Measurements from ENCODE around the gene ZFP91. TPM values are rescaled to one million over a fixed set of nuclear protein-coding genes. Genes with fewer than 3 reads are reported as not detected.

ZFP91 gene
- total RNA-seq, 2 experiments from 2014 or later = 34.9 to 36.1 TPM

DNA sequence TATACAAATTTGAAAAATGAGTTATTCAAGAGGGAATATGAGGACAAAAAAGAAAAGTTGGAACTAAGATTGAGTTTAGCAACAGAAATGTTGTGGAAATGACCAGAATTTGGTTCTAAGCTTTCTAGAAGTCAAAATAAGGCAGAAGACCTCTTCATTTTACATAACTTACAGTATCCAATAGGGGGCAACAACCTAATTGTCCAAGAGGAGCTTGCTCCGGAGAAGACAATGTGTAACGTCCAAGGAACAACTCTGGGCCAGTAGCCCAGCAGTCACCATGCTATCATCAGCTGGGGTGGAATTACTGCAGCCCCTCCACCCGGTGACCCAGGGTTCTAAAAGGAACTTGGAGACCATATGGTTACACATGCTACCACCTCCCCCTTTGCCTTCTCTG lies 57.7 kb downstream of the ZFP91 start:
- Mint-ChIP-seq H3K27ac (no peak overlapping the region), H3K9me3 (no peaks in the 10 kb centered on the region), H3K4me3 (no peak overlapping the region), H3K36me3 (no peaks in the 10 kb centered on the region), H3K27me3 (no peaks in the 10 kb centered on the region), H3K4me1 (ENCODE audit: low read depth) (peaks cover 18% of the 10 kb centered on the region)
- ChIA-PET POLR2A (no interaction called here), CTCF (interaction anchor here (0.6 to 1.7 kb wide), 4 partner anchors 9 to 499 kb away, joined by 3 to 4 read pairs (median 3); no protein-coding TSS in a partner anchor)
- DNase-seq = no peak
- intact Hi-C loops (cut with micrococcal nuclease) = no loop called here

DNA sequence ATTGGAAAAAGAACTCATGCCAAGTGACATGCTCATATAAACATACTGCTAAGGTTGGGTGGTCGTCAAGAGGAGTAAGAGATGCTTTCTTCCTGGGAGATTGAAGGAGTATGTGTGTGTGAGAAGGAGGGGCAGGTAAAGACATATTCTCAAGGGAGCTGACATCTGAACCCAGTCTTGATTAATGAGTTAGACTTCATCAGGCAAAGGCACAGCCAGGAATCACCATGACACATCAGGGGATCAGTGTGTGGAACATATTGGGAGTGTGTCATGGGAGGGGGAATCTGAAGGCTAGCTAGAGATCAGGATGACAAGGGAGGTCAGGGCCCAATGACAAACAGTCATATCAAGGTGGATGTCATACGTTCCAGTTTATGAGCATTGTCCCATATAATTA lies 58.5 kb downstream of the ZFP91 start:
- no peaks in the 10 kb centered on the region for H3K27me3 Mint-ChIP-seq
- DNase-seq = no peak
- H3K4me1 Mint-ChIP-seq (ENCODE audit: low read depth) = peaks cover 18% of the 10 kb centered on the region
- no peaks in the 10 kb centered on the region for H3K9me3 Mint-ChIP-seq
- no peak overlapping the region for H3K4me3 Mint-ChIP-seq
- CTCF ChIA-PET = interaction anchor here (1.0 to 1.7 kb wide), 4 partner anchors 8 to 498 kb away, joined by 3 to 4 read pairs (median 3); no protein-coding TSS in a partner anchor
- POLR2A ChIA-PET = no interaction called here
- H3K36me3 Mint-ChIP-seq = no peaks in the 10 kb centered on the region
- no peak overlapping the region for H3K27ac Mint-ChIP-seq
- intact Hi-C loops (cut with micrococcal nuclease) = no loop called here

DNA sequence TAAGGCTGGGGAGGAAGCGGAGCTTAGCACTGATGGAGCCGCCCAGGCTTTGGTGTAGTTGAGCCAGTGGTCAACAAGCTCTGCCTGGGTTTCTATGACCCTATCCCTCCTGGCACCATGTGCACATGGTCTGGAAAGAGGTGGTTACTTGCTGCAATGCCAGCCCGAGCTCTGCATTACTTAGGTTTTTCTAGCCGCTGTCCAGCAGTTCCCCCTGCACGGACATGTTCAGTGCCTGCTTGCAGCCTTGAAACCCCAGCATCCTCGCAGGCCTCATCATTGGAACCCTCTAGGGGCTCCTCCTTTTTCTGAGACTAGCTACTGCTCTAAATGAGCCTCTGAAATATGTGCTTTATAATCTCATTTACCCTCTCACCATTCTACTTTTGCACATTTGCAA lies 60.2 kb downstream of the ZFP91 start:
- H3K9me3 Mint-ChIP-seq = no peaks in the 10 kb centered on the region
- no peak for DNase-seq
- no peaks in the 10 kb centered on the region for H3K27me3 Mint-ChIP-seq
- H3K36me3 Mint-ChIP-seq = no peaks in the 10 kb centered on the region
- peaks cover 18% of the 10 kb centered on the region for H3K4me1 Mint-ChIP-seq (ENCODE audit: low read depth)
- H3K4me3 Mint-ChIP-seq = no peak overlapping the region
- H3K27ac Mint-ChIP-seq = no peak overlapping the region
- ChIA-PET CTCF (interaction anchor here (1.2 to 1.8 kb wide), 3 partner anchors 9 to 16 kb away, joined by 4 to 8 read pairs (median 6); no protein-coding TSS in a partner anchor), POLR2A (no interaction called here)
- intact Hi-C loops (cut with micrococcal nuclease) = no loop called here

DNA sequence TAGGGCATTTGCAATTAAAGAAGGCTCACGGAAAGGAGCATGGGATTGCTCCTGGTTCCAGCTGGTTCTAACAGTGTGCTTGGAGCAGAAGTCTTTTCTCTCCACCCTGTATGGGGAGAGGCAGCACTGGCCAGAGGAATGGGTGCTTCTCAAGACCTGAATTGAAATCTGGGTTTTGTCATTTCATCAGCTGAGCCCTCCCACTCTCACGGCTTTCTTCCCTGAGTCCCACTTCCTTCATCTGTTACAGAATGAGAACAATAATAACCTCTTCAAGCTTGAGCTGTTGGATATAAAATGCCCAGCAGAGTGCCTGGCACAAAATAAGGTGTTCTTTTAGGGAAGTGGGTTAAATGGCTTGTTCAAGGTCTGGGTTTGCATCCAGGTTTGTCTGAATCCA lies 60.8 kb downstream of the ZFP91 start:
- ChIA-PET CTCF (interaction anchor here (1.2 to 1.8 kb wide), 3 partner anchors 10 to 15 kb away, joined by 4 to 8 read pairs (median 6); no protein-coding TSS in a partner anchor), POLR2A (no interaction called here)
- H3K4me1 Mint-ChIP-seq (ENCODE audit: low read depth) = peaks cover 18% of the 10 kb centered on the region
- no peak for DNase-seq
- intact Hi-C loops (cut with micrococcal nuclease) = no loop called here
- H3K36me3 Mint-ChIP-seq = no peaks in the 10 kb centered on the region
- no peak overlapping the region for H3K4me3 Mint-ChIP-seq
- no peak overlapping the region for H3K27ac Mint-ChIP-seq
- no peaks in the 10 kb centered on the region for H3K9me3 Mint-ChIP-seq
- H3K27me3 Mint-ChIP-seq = no peaks in the 10 kb centered on the region

DNA sequence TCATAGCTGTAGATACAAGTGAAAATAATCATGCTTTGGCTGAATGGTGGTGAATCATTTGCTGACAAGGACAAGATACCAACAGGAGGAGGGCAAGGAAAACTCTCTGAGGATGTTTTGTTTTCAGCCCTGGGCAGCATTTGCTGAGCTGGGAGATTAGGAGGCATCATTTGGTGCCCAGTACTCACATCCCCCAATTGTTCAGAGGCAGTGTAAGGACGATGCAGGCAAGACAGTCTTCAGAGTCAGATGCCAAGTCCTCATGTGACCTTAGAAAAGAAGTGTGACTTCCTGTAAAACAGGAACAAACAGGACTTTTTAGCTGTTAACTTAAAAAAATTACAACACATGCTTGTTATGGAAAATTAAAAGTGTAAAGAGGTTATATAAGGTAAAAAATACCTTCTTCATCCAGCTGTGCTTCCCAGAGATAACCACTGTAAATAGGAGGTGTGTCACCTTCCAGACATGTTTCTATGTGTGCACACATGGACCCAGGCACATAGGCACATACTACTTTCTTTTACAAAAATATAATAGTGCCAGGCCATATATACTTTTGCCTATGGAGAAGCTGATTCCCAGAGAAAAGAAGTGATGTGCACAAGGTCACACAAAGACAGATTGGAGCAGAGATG lies 61.6 kb downstream of the ZFP91 start:
- intact Hi-C loops (cut with micrococcal nuclease) = no loop called here
- H3K27me3 Mint-ChIP-seq = no peaks in the 10 kb centered on the region
- H3K9me3 Mint-ChIP-seq = peaks cover 1% of the 10 kb centered on the region
- ChIA-PET POLR2A (no interaction called here), CTCF (interaction anchor here (0.8 to 1.8 kb wide), 5 partner anchors 10 to 72 kb away, joined by 3 to 8 read pairs (median 4); no protein-coding TSS in a partner anchor)
- no peak for DNase-seq
- H3K4me1 Mint-ChIP-seq (ENCODE audit: low read depth) = peaks cover 18% of the 10 kb centered on the region
- no peak overlapping the region for H3K4me3 Mint-ChIP-seq
- no peak overlapping the region for H3K27ac Mint-ChIP-seq
- no peaks in the 10 kb centered on the region for H3K36me3 Mint-ChIP-seq

DNA sequence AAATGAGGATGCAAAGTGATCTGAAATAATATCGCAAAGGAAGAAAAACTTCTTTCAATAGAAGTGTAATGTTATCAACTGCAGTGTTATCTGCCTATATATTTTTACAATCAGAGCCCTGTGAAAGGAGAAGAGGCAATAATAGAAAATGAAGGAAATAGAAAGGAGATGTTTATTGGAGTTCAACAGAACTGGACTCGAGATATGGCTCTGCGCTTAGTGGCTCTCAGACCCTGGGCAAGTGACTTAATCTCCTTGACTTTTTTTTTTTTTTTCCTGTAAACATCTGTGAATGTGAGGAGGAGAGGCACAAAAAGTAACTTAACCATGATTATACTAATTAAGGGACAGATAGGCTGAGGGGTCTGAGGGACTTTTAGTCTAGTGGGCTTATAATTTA lies 62.5 kb downstream of the ZFP91 start:
- POLR2A ChIA-PET = no interaction called here
- H3K4me3 Mint-ChIP-seq = no peak overlapping the region
- peaks cover 10% of the 10 kb centered on the region for H3K9me3 Mint-ChIP-seq
- no peak for DNase-seq
- peaks cover 2% of the 10 kb centered on the region for H3K36me3 Mint-ChIP-seq
- H3K4me1 Mint-ChIP-seq (ENCODE audit: low read depth) = peaks cover 18% of the 10 kb centered on the region
- intact Hi-C loops (cut with micrococcal nuclease) = no loop called here
- H3K27me3 Mint-ChIP-seq = no peaks in the 10 kb centered on the region
- CTCF ChIA-PET = interaction anchor here (0.8 to 1.4 kb wide), 3 partner anchors 11 to 73 kb away, joined by 3 to 4 read pairs (median 4); no protein-coding TSS in a partner anchor
- H3K27ac Mint-ChIP-seq = no peak overlapping the region

DNA sequence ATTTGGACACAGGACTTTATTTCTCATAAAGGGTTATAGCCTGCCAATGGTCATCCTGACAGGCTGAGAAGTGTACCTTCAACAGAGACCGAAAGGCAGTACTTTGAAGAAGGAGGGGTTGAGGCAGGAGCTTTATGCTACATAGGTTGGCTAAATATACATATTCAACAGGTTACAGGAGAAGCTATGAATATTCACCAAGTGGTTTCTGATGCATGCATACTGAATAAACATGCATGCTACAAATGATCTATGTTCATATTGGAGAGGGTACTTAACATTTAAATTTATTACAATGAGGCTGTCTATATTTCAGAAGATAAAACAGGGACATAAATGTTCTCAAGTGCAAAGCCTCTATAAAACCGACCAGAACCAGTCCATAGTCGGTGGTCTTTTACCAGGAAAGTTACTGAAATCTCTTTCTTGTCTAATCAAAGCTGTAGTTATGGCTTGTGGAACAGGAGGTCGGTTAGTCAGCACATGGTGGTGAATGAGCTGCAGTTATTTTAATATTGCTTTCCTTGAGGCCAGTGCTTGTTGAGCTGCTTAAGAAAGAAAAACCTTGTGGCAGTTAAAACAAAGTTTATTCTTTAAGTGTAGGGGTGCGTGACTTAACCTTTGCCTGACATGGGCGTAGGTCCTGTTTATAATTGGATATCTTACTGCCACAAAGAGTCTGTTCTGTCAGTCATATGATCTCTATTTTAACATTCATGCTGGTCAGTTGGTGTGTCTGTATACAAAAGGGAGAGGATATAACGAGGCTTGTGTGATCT lies 63.1 kb downstream of the ZFP91 start:
- peaks cover 6% of the 10 kb centered on the region for H3K36me3 Mint-ChIP-seq
- H3K4me1 Mint-ChIP-seq (ENCODE audit: low read depth) = peaks cover 18% of the 10 kb centered on the region
- intact Hi-C loops (cut with micrococcal nuclease) = no loop called here
- no peak overlapping the region for H3K27ac Mint-ChIP-seq
- H3K27me3 Mint-ChIP-seq = no peaks in the 10 kb centered on the region
- no peak for DNase-seq
- no peak overlapping the region for H3K4me3 Mint-ChIP-seq
- ChIA-PET CTCF (interaction anchor here (1.4 to 2.6 kb wide), 2 partner anchors 12 to 74 kb away, joined by 4 to 7 read pairs; no protein-coding TSS in a partner anchor), POLR2A (no interaction called here)
- peaks cover 14% of the 10 kb centered on the region for H3K9me3 Mint-ChIP-seq

DNA sequence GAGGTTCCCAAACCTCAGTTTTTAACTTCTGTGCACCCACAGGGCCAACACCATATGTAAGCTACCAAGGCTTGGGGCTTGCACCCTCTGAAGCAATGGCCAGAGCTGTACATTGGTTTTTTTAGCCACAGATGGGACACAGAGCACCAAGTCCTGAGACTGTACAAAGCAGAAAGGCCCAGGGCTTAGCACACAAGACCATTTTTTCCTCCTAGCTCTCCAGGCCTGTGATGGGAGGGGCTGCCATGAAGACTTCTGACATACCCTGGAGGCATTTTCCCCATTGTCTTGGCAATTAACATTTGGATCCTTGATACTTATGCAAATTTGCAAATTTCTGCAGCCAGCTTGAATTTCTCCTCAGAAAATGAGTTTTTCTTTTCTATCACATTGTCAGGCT lies 67.0 kb downstream of the ZFP91 start:
- Mint-ChIP-seq H3K4me3 (no peak overlapping the region), H3K4me1 (ENCODE audit: low read depth) (peaks cover 6% of the 10 kb centered on the region), H3K27me3 (no peaks in the 10 kb centered on the region), H3K36me3 (peaks cover 6% of the 10 kb centered on the region), H3K9me3 (peaks cover 14% of the 10 kb centered on the region), H3K27ac (no peak overlapping the region)
- ChIA-PET POLR2A (no interaction called here), CTCF (interaction anchor here (1.0 to 2.4 kb wide), 3 partner anchors 9 to 29 kb away, joined by 3 to 6 read pairs (median 3); no protein-coding TSS in a partner anchor)
- intact Hi-C loops (cut with micrococcal nuclease) = no loop called here
- no peak for DNase-seq

DNA sequence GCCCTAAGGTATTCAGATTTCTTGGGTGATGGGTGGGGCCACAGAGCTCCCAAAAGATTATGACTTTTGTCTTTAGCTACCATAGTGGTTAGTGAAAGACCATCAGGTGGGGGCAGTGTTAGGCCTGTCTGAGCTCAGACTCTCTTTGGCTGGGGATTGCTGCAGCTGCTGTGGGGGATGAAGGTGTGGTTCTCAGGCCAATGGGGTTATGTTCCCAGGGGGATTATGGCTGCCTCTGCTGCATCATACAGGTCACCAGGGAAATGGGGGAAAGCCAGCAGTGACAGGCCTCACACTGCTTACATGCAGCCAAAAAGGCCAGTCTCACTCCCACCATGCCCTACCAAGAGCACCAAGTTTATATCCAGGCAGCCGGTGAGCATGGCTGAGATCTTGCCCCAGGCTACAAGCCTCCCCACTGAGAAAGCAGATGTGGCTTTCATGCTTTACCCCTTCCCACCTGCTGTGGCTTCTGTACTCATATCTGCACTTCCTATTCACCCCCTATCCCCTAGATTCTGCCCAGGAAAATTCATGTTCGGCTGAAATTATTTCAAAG lies 68.4 kb downstream of the ZFP91 start:
- CTCF ChIA-PET = interaction anchor here (1.1 kb wide), 1 partner anchor 28 kb away, joined by 3 read pairs; no protein-coding TSS in a partner anchor
- no peak overlapping the region for H3K27ac Mint-ChIP-seq
- H3K4me1 Mint-ChIP-seq (ENCODE audit: low read depth) = no peaks in the 10 kb centered on the region

DNA sequence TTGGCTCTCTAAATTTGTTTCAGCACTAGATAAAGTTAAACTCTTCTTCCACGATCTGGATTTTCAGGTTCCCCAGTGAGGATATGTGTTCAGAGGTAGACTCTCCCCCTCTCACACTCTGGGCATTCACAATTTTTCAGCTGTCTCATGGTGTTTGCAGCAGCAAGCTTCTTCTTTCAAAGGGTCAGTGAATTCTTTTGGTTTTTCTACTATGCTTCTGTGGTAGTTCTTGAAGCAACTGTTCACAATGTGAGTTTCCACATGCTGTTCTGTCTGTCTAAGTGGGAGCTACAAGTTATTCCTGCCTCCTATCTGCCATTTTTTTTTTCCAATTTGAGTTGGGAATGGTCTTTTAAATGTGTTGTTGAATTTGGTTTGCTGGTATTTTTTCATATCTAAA lies 69.0 kb downstream of the ZFP91 start:
- no peak overlapping the region for H3K4me3 Mint-ChIP-seq
- no peaks in the 10 kb centered on the region for H3K27me3 Mint-ChIP-seq
- peaks cover 14% of the 10 kb centered on the region for H3K9me3 Mint-ChIP-seq
- H3K27ac Mint-ChIP-seq = no peak overlapping the region
- H3K36me3 Mint-ChIP-seq = peaks cover 6% of the 10 kb centered on the region
- ChIA-PET CTCF (no interaction called here), POLR2A (no interaction called here)
- no peak for DNase-seq
- intact Hi-C loops (cut with micrococcal nuclease) = no loop called here
- no peaks in the 10 kb centered on the region for H3K4me1 Mint-ChIP-seq (ENCODE audit: low read depth)

More for the DNA sequence above, 68.4 kb downstream of the ZFP91 start:
- no peak overlapping the region for H3K4me3 Mint-ChIP-seq
- H3K9me3 Mint-ChIP-seq = peaks cover 14% of the 10 kb centered on the region
- POLR2A ChIA-PET = no interaction called here
- H3K27me3 Mint-ChIP-seq = no peaks in the 10 kb centered on the region
- DNase-seq = no peak
- intact Hi-C loops (cut with micrococcal nuclease) = no loop called here
- H3K36me3 Mint-ChIP-seq = peaks cover 6% of the 10 kb centered on the region

DNA sequence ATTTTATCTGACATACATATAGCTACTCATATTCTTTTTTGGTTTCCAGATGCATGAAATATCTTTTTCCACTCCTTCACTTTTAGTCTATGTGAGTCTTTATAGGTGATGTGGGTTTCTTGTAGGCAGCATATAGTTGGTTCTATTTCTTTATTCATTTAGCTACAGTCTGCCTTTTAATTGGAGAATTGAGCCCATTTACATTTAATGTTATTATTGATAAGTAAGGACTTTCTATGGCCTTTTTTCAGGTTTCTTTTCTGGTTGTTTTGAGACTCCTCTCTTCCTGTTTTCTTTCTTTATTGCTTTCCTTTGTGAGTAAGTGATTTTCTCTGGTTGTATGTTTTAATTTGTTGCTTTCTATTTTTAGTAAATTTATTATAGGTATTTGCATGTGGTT lies 70.8 kb downstream of the ZFP91 start:
- H3K4me1 Mint-ChIP-seq (ENCODE audit: low read depth) = peaks cover 10% of the 10 kb centered on the region
- DNase-seq = no peak
- H3K27ac Mint-ChIP-seq = no peak overlapping the region
- CTCF ChIA-PET = no interaction called here
- no peak overlapping the region for H3K4me3 Mint-ChIP-seq
- intact Hi-C loops (cut with micrococcal nuclease) = loop anchor here (10.0 kb wide), 2 partner anchors 275 to 495 kb away; partner anchors contain the start of gene FAM111A
- H3K27me3 Mint-ChIP-seq = peaks cover 1% of the 10 kb centered on the region
- H3K9me3 Mint-ChIP-seq = peaks cover 14% of the 10 kb centered on the region
- peaks cover 6% of the 10 kb centered on the region for H3K36me3 Mint-ChIP-seq
- POLR2A ChIA-PET = no interaction called here

DNA sequence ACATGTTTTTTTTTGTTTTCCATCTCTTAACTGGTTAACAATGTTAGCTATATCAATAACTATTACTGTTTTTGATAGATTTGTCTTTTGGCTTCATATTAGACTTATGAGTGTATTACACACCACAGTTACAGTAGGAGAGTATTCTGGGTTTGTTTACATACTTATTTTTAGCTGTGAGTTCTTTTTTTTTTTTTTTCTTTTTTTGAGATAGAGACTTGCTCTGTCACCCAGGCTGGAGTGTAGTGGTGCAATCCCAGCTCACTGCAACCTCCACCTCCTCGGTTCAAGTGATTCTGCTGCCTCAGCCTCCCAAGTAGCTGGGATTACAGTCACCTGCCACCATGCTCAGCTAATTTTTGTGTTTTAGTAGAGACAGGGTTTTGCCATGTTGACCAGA lies 71.6 kb downstream of the ZFP91 start:
- H3K4me1 Mint-ChIP-seq (ENCODE audit: low read depth) = peaks cover 18% of the 10 kb centered on the region
- ChIA-PET POLR2A (no interaction called here), CTCF (interaction anchor here (0.7 kb wide), 1 partner anchor 25 kb away, joined by 3 read pairs; no protein-coding TSS in a partner anchor)
- H3K27me3 Mint-ChIP-seq = peaks cover 1% of the 10 kb centered on the region
- DNase-seq = no peak
- H3K36me3 Mint-ChIP-seq = peaks cover 6% of the 10 kb centered on the region
- intact Hi-C loops (cut with micrococcal nuclease) = loop anchor here (10.0 kb wide), 2 partner anchors 274 to 494 kb away; partner anchors contain the start of gene FAM111A
- peaks cover 12% of the 10 kb centered on the region for H3K9me3 Mint-ChIP-seq
- no peak overlapping the region for H3K27ac Mint-ChIP-seq
- no peak overlapping the region for H3K4me3 Mint-ChIP-seq
